ENCODE data around the gene ATP1A2. TPM values are rescaled to one million over a fixed set of nuclear protein-coding genes. Genes with fewer than 3 reads are reported as not detected.
A peak's percentile ranks its signal among the peaks of the same experiment; 100 is the strongest.

ATP1A2 gene
- total and polyA plus RNA-seq, 7 donors: 52.5 to 1,040 (median 523) TPM

DNA sequence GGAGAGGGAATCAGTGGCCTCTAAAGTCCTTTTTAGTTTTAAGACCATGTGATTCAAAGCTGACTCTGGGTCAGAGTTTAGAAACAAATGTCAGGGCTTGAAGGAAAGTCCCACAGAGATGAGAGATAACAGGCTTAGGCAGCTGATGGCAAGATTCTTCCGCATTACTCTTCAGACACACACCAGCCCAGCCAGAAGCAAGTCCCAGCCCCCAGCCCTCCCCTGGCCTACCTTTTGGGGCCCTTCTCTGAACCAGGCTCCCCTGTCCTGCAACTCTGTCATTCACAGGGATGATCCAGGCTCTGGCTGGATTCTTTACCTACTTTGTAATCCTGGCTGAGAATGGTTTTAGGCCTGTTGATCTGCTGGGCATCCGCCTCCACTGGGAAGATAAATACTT, 61.7 kb downstream of the ATP1A2 start:
- TF ChIP-seq, protein P1, sequence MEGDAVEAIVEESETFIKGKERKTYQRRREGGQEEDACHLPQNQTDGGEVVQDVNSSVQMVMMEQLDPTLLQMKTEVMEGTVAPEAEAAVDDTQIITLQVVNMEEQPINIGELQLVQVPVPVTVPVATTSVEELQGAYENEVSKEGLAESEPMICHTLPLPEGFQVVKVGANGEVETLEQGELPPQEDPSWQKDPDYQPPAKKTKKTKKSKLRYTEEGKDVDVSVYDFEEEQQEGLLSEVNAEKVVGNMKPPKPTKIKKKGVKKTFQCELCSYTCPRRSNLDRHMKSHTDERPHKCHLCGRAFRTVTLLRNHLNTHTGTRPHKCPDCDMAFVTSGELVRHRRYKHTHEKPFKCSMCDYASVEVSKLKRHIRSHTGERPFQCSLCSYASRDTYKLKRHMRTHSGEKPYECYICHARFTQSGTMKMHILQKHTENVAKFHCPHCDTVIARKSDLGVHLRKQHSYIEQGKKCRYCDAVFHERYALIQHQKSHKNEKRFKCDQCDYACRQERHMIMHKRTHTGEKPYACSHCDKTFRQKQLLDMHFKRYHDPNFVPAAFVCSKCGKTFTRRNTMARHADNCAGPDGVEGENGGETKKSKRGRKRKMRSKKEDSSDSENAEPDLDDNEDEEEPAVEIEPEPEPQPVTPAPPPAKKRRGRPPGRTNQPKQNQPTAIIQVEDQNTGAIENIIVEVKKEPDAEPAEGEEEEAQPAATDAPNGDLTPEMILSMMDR (IDR thresholded peaks at IDR 0.05): no peak
- no peak for DNase-seq
- Histone ChIP-seq H3K4me1 (no peaks in the 10 kb centered on the region), H3K27me3 (ENCODE audit: insufficient read depth in 3 of 3, low read length in 2 of 3) (no peaks in the 10 kb centered on the region), H3K27ac (no peak overlapping the region), H3K4me3 (no peak overlapping the region), H3K9me3 (no peaks in the 10 kb centered on the region), H3K36me3 (ENCODE audit: insufficient read depth in 1 of 2, low read depth in 1 of 2) (no peaks in the 10 kb centered on the region)
- WGBS, 3 donors: 90 to 97% (median 93%) methylated on average over 2 of the region's 2 CpGs
- no peak for ATAC-seq
- intact Hi-C loops (cut with DNase I): no loop called here

DNA sequence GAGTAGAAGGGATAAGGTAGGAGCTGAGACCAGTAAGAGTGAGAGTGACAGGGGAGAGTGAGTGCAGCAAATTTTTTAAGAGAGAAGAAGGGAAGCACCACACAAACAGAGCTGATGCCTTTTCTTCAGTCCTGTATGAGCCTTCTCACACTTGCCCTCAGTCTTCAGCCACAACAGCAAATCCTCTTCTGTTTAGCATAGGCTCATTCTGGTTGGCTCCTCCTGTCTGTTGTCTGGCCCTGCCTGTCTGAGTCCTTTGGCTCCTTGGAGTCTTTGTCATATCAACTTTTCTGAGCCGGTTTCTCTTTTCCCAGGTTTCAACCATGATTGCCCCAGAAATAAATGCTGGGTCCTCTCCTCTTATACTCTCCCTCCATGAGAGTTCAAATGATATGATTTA, 62.1 kb downstream of the ATP1A2 start:
- peak in 1 of 4 donors; percentile 30 for ATAC-seq
- Histone ChIP-seq H3K4me1 (no peaks in the 10 kb centered on the region), H3K27me3 (ENCODE audit: insufficient read depth in 3 of 3, low read length in 2 of 3) (no peaks in the 10 kb centered on the region), H3K4me3 (no peak overlapping the region), H3K36me3 (ENCODE audit: insufficient read depth in 1 of 2, low read depth in 1 of 2) (no peaks in the 10 kb centered on the region), H3K27ac (no peak overlapping the region), H3K9me3 (no peaks in the 10 kb centered on the region)
- 70 to 88% (median 77%) methylated on average over 1 of the region's 1 CpG for WGBS, 3 donors
- TF ChIP-seq, protein P1 (IDR thresholded peaks at IDR 0.05): no peak
- intact Hi-C loops (cut with DNase I): no loop called here
- DNase-seq: no peak

DNA sequence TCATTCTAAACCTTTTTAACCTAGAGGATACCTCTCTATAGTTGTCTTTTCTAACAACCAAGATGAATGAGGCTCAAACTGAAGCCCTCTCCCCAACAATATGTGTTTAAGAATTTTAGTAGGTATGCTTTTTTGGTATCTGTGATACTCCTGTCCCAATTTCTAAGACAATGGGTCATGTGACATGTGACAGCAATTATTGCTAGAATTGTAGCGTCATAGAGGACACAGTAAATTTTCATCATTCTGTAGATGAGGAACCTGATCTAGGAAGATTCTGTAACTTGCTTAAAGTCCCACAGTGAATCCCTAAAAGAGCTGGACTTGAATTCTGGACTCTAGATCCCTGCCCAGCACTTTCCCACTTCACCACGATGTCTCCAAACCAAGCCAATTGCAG, 63.2 kb downstream of the ATP1A2 start:
- 72 to 87% (median 76%) methylated on average over 2 of the region's 2 CpGs for WGBS, 3 donors
- no peak overlapping the region for H3K27ac ChIP-seq
- intact Hi-C loops (cut with DNase I): no loop called here
- no peaks in the 10 kb centered on the region for H3K9me3 ChIP-seq
- H3K4me3 ChIP-seq: no peak overlapping the region
- no peaks in the 10 kb centered on the region for H3K4me1 ChIP-seq
- DNase-seq: no peak
- H3K36me3 ChIP-seq (ENCODE audit: insufficient read depth in 1 of 2, low read depth in 1 of 2): no peaks in the 10 kb centered on the region
- TF ChIP-seq, protein P1 (IDR thresholded peaks at IDR 0.05): no peak
- ATAC-seq: no peak
- no peaks in the 10 kb centered on the region for H3K27me3 ChIP-seq (ENCODE audit: insufficient read depth in 3 of 3, low read length in 2 of 3)

DNA sequence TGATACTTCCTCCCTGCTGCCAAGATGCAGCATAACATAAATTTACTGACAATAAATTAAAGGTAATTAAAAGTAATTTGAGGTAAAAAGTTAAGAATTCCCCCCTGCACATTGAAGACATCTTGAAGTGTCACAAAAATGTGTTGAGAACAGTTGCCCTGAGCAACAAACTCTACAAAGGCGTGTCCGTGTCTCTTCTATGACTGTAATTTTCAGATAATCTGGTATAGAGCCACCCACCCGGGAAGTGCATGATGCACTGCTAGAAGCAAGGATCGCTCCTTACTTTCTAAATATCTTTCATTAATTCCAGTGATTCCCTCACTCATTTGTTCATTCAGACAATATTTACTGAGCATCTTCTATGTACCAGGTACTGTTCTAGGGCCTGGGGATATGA, 63.8 kb downstream of the ATP1A2 start:
- DNase-seq: no peak
- TF ChIP-seq, protein P1 (IDR thresholded peaks at IDR 0.05): no peak
- no peak overlapping the region for H3K4me3 ChIP-seq
- H3K36me3 ChIP-seq (ENCODE audit: insufficient read depth in 1 of 2, low read depth in 1 of 2): no peaks in the 10 kb centered on the region
- no peaks in the 10 kb centered on the region for H3K4me1 ChIP-seq
- H3K27ac ChIP-seq: no peak overlapping the region
- 81 to 95% (median 87%) methylated on average over 4 of the region's 4 CpGs for WGBS, 3 donors
- intact Hi-C loops (cut with DNase I): no loop called here
- no peaks in the 10 kb centered on the region for H3K9me3 ChIP-seq
- no peaks in the 10 kb centered on the region for H3K27me3 ChIP-seq (ENCODE audit: insufficient read depth in 3 of 3, low read length in 2 of 3)
- ATAC-seq: no peak

DNA sequence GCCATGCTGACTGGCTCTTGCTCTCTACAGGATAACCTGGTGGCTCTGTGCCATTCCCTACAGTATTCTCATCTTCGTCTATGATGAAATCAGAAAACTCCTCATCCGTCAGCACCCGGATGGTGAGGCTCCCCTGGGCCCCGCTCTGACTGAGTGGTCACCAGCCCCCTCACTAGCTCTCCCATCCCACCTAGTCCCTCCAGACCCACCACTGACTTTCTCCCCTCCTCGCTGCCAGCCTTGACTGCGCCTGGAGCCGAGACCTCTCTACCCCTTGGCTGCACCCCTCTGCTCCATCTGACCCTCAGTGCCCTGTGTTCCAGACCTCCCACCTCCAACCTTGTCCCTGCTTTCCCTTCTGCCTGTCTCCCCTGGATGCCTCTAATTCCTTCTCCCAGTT, 70.7 kb downstream of the ATP1A2 start:
- Histone ChIP-seq H3K4me1 (peaks cover 30% of the 10 kb centered on the region), H3K4me3 (no peak overlapping the region), H3K36me3 (ENCODE audit: insufficient read depth in 1 of 2, low read depth in 1 of 2) (no peaks in the 10 kb centered on the region), H3K27ac (peak overlapping the region; percentile 88), H3K9me3 (no peaks in the 10 kb centered on the region), H3K27me3 (ENCODE audit: insufficient read depth in 3 of 3, low read length in 2 of 3) (no peaks in the 10 kb centered on the region)
- intact Hi-C loops (cut with DNase I): no loop called here
- TF ChIP-seq, protein P1 (IDR thresholded peaks at IDR 0.05): no peak
- ATAC-seq (no peak), DNase-seq (no peak)
- WGBS, 3 donors: 76 to 89% (median 77%) methylated on average over 7 of the region's 7 CpGs

Measured in psoas muscle (tissue), 8 donors.